Tibial artery (tissue), 4 donors: ENCODE measurements around the gene TLR5.
A peak's percentile ranks its signal among the peaks of the same experiment; 100 is the strongest.

Source experiments
- DNase-seq, 2 donors: peaks; one replicate each; pipeline ENCODE4 v3.0.0-alpha.2; 2019
- H3K27ac ChIP-seq, 2 donors: fragments of 200-600 bp; sonication (generic) in 1 of 2; 1 replicate in 1 of 2; 2 replicates in 1 of 2; pipeline ENCODE4 v1.5.1; 2018 to 2019; ENCODE audit warnings: mild to moderate bottlenecking in 1 of 2
- H3K27me3 ChIP-seq, 2 donors: fragments of 200-600 bp; sonication (generic) in 1 of 2; one replicate each; pipeline versions ENCODE4 v1.5.1 to v1.6.0; 2016 to 2019
- H3K36me3 ChIP-seq, 3 donors: fragments of 200-600 bp; sonication (generic) in 2 of 3; one replicate each; pipeline ENCODE4 v1.5.1; 2016 to 2019; ENCODE audit warnings: mild to moderate bottlenecking in 2 of 3
- H3K4me1 ChIP-seq, 4 donors: fragments of 200-600 bp; sonication (generic) in 2 of 4; 1 replicate in 3 of 4; 2 replicates in 1 of 4; pipeline ENCODE4 v1.5.1; 2016 to 2019
- H3K4me3 ChIP-seq, 2 donors: fragments of 200-600 bp; sonication (generic) in 1 of 2; 1 replicate in 1 of 2; 2 replicates in 1 of 2; pipeline ENCODE4 v1.5.1; 2018 to 2019; ENCODE audit warnings: mild to moderate bottlenecking in 2 of 2
- H3K9me3 ChIP-seq, 3 donors: fragments of 200-600 bp; sonication (generic) in 1 of 3; one replicate each; pipeline ENCODE4 v1.5.1; 2016 to 2019
- intact Hi-C: fragments of 100-400 bp; cut with DNase I; formaldehyde crosslinking; loops from one replicate; pipeline ENCODE4 v1.15.0; 2023; ENCODE audit warnings: low total_unique reads
- TF ChIP-seq, protein P1 (sequence below), 2 experiments: fragments of 200-600 bp in 1 of 2; fragments of 450-650 bp in 1 of 2; IDR thresholded peaks; one replicate each; pipeline ENCODE4 v1.5.1; 2017 to 2019; ENCODE audit warnings: antibody characterized with exemption in 2 of 2, mild to moderate bottlenecking in 1 of 2, moderate library complexity in 1 of 2

Gene TLR5

GRCh38 chr1:223183268-223183862 is 40.3 kb upstream of the TLR5 start:
- no peak overlapping the region for H3K4me3 ChIP-seq
- H3K27ac ChIP-seq, result no peak overlapping the region
- DNase-seq, result no peak
- no peaks in the 10 kb centered on the region for H3K9me3 ChIP-seq
- peaks cover 0 to 3% of the 10 kb centered on the region in 2 donors for H3K27me3 ChIP-seq
- H3K36me3 ChIP-seq, result no peaks in the 10 kb centered on the region
- intact Hi-C loops, result no loop called here
- H3K4me1 ChIP-seq, result peaks cover 0 to 2% (median 0%) of the 10 kb centered on the region in 4 donors
- TF ChIP-seq, protein P1, sequence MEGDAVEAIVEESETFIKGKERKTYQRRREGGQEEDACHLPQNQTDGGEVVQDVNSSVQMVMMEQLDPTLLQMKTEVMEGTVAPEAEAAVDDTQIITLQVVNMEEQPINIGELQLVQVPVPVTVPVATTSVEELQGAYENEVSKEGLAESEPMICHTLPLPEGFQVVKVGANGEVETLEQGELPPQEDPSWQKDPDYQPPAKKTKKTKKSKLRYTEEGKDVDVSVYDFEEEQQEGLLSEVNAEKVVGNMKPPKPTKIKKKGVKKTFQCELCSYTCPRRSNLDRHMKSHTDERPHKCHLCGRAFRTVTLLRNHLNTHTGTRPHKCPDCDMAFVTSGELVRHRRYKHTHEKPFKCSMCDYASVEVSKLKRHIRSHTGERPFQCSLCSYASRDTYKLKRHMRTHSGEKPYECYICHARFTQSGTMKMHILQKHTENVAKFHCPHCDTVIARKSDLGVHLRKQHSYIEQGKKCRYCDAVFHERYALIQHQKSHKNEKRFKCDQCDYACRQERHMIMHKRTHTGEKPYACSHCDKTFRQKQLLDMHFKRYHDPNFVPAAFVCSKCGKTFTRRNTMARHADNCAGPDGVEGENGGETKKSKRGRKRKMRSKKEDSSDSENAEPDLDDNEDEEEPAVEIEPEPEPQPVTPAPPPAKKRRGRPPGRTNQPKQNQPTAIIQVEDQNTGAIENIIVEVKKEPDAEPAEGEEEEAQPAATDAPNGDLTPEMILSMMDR (IDR thresholded peaks at IDR 0.05), result no peak

- H3K4me3 ChIP-seq, result no peak overlapping the region
- H3K36me3 ChIP-seq, result no peaks in the 10 kb centered on the region
- no peaks in the 10 kb centered on the region for H3K9me3 ChIP-seq
- TF ChIP-seq, protein P1 (IDR thresholded peaks at IDR 0.05), result no peak
- H3K27me3 ChIP-seq, result no peaks in the 10 kb centered on the region
- no peak overlapping the region for H3K27ac ChIP-seq
- peaks cover 0 to 9% (median 3%) of the 10 kb centered on the region in 4 donors for H3K4me1 ChIP-seq
- intact Hi-C loops, result no loop called here
- DNase-seq, result peak in 1 of 2 donors; percentile 50
Observed at GRCh38 chr1:223180731-223181321, 37.8 kb upstream of the TLR5 start.

- no peak overlapping the region for H3K27ac ChIP-seq
- H3K27me3 ChIP-seq, result no peaks in the 10 kb centered on the region
- TF ChIP-seq, protein P1 (IDR thresholded peaks at IDR 0.05), result no peak
- intact Hi-C loops, result no loop called here
- H3K4me3 ChIP-seq, result no peak overlapping the region
- H3K9me3 ChIP-seq, result no peaks in the 10 kb centered on the region
- peaks cover 0 to 9% (median 3%) of the 10 kb centered on the region in 4 donors for H3K4me1 ChIP-seq
- H3K36me3 ChIP-seq, result no peaks in the 10 kb centered on the region
- DNase-seq, result no peak
Observed at GRCh38 chr1:223179786-223180185, 36.7 kb upstream of the TLR5 start.

DNA sequence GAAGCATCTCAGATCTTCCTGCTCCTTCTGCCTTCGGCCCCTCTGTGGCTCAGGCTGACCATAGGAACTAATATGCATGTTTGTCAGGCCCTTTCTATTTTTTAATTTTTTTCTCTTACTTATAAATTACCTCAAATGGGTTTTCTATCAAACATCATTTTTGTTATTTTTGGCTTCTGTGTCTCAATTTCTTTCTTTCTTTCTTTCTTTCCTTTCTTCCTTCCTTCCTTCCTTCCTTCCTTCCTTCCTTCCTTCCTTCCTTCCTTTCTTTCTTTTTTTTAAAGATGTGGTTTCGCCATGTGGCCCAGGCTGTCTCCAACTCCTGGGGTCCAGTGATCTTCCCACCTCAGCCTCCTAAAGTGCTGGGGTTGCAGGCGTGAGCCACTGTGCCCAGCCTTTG is 36.2 kb upstream of the TLR5 start:
- Histone ChIP-seq H3K4me3 (no peak overlapping the region), H3K36me3 (no peaks in the 10 kb centered on the region), H3K9me3 (no peaks in the 10 kb centered on the region), H3K27me3 (no peaks in the 10 kb centered on the region), H3K4me1 (peaks cover 0 to 9% (median 3%) of the 10 kb centered on the region in 4 donors), H3K27ac (no peak overlapping the region)
- TF ChIP-seq, protein P1 (IDR thresholded peaks at IDR 0.05), result no peak
- no peak for DNase-seq
- intact Hi-C loops, result no loop called here

- Histone ChIP-seq H3K36me3 (no peaks in the 10 kb centered on the region), H3K4me1 (peaks cover 0 to 9% (median 3%) of the 10 kb centered on the region in 4 donors), H3K27ac (no peak overlapping the region), H3K9me3 (no peaks in the 10 kb centered on the region), H3K27me3 (no peaks in the 10 kb centered on the region), H3K4me3 (no peak overlapping the region)
- DNase-seq, result peak; percentile 55 to 69
- intact Hi-C loops, result no loop called here
- TF ChIP-seq, protein P1 (IDR thresholded peaks at IDR 0.05), result no peak
Observed at GRCh38 chr1:223177681-223178080, 34.6 kb upstream of the TLR5 start.
